ENCODE data around the gene TSBP1. TPM values are rescaled to one million over a fixed set of nuclear protein-coding genes. Genes with fewer than 3 reads are reported as not detected.
"Not testable (repeated sequence)": the region's sequence is repeated elsewhere in the genome, so short reads cannot be mapped to it uniquely, and the experiment has no call there.

TSBP1 gene
- total RNA-seq, 4 donors from 2014 or later: not detected

DNA sequence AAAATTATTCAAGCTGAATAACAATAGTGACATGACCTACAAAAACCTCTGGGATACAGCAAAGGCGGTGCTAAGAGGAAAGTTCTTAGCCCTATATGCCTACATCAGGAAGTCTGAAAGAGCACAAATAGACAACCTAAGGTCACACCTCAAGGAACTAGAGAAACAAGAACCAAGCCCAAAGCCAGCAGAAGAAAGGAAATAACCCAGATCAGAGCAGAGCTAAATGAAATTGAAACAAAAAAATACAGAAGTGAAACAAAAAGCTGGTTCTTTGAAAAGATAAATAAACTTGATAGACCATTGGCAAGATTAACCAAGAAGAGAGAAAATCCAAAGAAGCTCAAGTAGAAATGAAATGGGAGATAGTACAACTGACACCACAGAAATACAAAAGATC, 100.3 kb downstream of the TSBP1 start:
- Histone ChIP-seq H3K27ac (no peak overlapping the region), H3K4me1 (no peaks in the 10 kb centered on the region), H3K36me3 (no peaks in the 10 kb centered on the region), H3K9me3 (no peaks in the 10 kb centered on the region), H3K4me3 (no peak overlapping the region), H3K27me3 (no peaks in the 10 kb centered on the region)
- no peak for DNase-seq (ENCODE audit: low spot score in 2 of 2)
- TF ChIP-seq EP300 (IDR thresholded peaks at IDR 0.05) (no peak), POLR2A (IDR thresholded peaks at IDR 0.05) (no peak), POLR2AphosphoS5 (IDR thresholded peaks at IDR 0.05) (no peak)
- TF ChIP-seq, protein P1, sequence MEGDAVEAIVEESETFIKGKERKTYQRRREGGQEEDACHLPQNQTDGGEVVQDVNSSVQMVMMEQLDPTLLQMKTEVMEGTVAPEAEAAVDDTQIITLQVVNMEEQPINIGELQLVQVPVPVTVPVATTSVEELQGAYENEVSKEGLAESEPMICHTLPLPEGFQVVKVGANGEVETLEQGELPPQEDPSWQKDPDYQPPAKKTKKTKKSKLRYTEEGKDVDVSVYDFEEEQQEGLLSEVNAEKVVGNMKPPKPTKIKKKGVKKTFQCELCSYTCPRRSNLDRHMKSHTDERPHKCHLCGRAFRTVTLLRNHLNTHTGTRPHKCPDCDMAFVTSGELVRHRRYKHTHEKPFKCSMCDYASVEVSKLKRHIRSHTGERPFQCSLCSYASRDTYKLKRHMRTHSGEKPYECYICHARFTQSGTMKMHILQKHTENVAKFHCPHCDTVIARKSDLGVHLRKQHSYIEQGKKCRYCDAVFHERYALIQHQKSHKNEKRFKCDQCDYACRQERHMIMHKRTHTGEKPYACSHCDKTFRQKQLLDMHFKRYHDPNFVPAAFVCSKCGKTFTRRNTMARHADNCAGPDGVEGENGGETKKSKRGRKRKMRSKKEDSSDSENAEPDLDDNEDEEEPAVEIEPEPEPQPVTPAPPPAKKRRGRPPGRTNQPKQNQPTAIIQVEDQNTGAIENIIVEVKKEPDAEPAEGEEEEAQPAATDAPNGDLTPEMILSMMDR (IDR thresholded peaks at IDR 0.05): no peak
- 90% methylated on average over 1 of the region's 1 CpG for WGBS

DNA sequence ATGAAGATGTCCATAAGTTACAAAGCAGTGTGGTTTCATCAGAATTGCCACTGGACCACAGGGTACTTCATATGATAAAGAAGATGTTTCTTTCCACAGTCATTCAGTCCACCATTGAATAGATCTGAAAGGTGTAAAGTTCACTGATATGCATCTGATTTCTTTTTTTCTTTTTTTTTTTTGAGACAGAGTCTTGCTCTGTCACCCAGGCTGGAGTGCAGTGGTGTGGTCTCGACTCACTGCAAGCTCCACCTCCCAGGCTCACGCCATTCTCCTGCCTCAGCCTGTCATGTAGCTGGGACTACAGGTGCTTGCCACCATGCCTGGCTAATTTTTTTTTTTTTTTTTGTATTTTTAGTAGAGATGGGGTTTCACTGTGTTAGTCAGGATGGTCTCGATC, 103.2 kb downstream of the TSBP1 start:
- H3K36me3 ChIP-seq; H3K4me1 ChIP-seq; H3K27me3 ChIP-seq; H3K9me3 ChIP-seq; H3K27ac ChIP-seq; H3K4me3 ChIP-seq; DNase-seq (ENCODE audit: low spot score in 2 of 2): not testable (repeated sequence)
- WGBS: 97% methylated on average over 3 of the region's 3 CpGs

DNA sequence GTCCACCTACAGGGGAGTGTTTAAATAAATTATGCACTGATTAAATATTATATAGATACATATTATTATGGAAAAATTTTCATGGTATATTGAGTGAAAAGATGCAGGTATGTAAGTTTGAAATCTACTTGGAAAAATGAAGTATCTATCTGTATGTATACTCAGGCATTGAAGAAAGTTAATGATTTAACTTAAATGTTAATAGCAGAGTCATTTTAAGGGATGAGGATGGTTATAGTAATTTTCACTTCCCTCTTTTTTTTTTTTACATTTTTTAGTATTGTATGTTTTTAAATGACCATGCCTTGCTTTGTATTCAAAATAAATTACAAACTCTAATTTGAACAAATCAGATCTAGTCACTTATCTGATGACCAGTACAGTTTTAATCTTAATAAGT, 104.7 kb downstream of the TSBP1 start:
- Histone ChIP-seq H3K27me3 (no peaks in the 10 kb centered on the region), H3K4me1 (no peaks in the 10 kb centered on the region), H3K27ac (no peak overlapping the region), H3K4me3 (no peak overlapping the region), H3K9me3 (no peaks in the 10 kb centered on the region), H3K36me3 (no peaks in the 10 kb centered on the region)
- no peak for DNase-seq (ENCODE audit: low spot score in 2 of 2)
- no peak for TF ChIP-seq POLR2A (IDR thresholded peaks at IDR 0.05)
- TF ChIP-seq, protein P1 (IDR thresholded peaks at IDR 0.05): no peak
- no peak for TF ChIP-seq EP300 (IDR thresholded peaks at IDR 0.05)
- TF ChIP-seq POLR2AphosphoS5 (IDR thresholded peaks at IDR 0.05): no peak

DNA sequence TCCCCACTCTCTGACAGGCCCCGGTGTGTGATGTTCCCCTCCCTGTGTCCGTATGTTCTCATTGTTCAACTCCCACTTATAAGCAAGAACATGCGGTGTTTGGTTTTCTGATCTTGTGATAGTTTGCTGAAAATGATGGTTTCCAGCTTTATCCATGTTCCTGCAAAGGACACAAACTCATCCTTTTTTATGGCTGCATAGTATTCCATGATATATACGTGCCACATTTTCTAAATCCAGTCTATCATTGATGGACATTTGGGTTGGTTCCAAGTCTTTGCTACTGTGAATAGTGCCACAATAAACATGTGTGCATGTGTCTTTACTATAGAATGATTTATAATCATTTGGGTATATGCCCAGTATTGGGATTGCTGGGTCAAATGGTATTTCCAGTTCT, 114.4 kb downstream of the TSBP1 start:
- H3K4me3 ChIP-seq; H3K36me3 ChIP-seq; H3K27me3 ChIP-seq; DNase-seq (ENCODE audit: low spot score in 2 of 2); H3K27ac ChIP-seq; H3K9me3 ChIP-seq: not testable (repeated sequence)
- 100% methylated on average over 4 of the region's 4 CpGs for WGBS
- peaks cover 14% of the 10 kb centered on the region for H3K4me1 ChIP-seq

DNA sequence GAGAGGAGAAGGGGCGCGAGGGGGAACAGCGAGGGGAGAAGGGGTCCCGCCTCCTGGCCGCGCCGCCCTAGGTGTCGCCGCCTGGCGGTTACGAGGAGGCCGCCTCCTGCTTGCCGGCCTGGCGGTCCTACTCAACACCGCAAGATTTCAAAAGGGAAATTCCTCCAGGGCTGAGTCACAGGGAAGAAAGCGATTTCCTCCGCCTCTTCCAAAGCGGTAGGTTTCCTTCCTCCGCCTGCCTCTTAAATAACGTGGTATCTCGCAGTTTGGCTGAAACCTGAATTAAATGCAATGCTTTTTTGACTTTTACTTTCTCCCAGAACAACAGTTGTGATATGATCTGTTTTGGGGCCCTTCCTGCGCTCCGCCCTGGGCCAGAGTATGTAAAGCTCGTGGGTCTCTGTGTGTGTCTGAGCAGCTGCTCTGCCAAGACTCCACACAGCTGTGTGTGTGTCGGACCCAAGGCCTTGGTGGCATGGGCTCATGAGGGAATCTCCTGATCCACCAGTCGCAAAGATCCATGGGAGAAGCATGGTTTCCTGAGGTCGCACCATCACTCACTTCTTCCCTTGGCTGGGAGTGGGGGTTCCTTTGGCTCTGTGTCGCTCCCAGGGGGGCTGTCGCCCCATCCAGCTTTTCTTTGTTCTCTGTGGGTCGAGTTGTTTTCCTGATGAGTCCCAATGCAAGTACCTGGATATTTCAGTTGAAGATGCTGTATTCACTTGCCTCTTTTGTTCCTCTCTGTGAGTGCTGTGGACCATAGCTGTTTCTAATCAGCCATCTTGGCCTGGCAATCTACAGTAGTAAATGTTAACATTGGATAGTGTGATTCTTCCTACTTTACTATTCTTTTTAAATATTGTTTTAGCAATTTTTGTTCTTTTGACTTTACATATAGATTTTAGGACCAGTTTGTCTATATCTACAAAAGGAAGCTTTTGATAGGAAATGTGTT, 116.2 kb downstream of the TSBP1 start:
- WGBS: 9% methylated on average over 30 of the region's 30 CpGs
- H3K36me3 ChIP-seq: no peaks in the 10 kb centered on the region
- H3K4me3 ChIP-seq: peak overlapping the region; percentile 45
- TF ChIP-seq EP300 (IDR thresholded peaks at IDR 0.05): no peak
- TF ChIP-seq POLR2AphosphoS5 (IDR thresholded peaks at IDR 0.05): peak in 2 of 3 donors; percentile 27 to 84
- TF ChIP-seq, protein P1 (IDR thresholded peaks at IDR 0.05): peak; percentile 14 to 88
- no peak for TF ChIP-seq POLR2A (IDR thresholded peaks at IDR 0.05)
- peak overlapping the region; percentile 77 for H3K27ac ChIP-seq
- DNase-seq (ENCODE audit: low spot score in 2 of 2): peak; percentile 77 to 85
- no peaks in the 10 kb centered on the region for H3K9me3 ChIP-seq
- H3K27me3 ChIP-seq: no peaks in the 10 kb centered on the region
- peaks cover 14% of the 10 kb centered on the region for H3K4me1 ChIP-seq

DNA sequence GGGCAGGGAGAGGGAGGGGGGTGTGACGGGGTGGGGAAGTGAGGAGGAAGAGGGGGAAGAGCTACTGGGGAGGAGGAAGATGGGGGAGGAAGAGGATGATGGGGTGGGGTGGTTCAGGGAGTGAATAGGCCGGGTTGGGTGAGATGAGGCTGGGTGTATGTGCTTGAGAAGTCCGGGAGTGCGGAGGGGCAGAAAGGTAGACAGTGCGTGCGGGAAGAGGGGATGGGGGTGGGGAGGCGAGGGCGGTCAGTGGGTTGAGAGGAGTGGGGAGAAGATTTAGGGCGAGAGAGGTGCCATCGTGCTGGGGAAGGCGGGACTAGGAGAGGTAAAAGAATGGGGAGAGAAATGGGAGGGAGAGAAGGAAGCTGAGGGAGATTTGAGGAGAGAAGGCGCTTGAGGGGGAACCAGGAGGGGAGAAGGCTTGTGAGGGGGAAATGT, 116.9 kb downstream of the TSBP1 start:
- 17% methylated on average over 12 of the region's 12 CpGs for whole genome bisulfite sequencing
- no peak for DNase-seq (ENCODE audit: low spot score in 2 of 2)
- Histone ChIP-seq H3K9me3 (no peaks in the 10 kb centered on the region), H3K4me1 (peaks cover 14% of the 10 kb centered on the region), H3K27ac (peak overlapping the region; percentile 77), H3K36me3 (no peaks in the 10 kb centered on the region), H3K27me3 (no peaks in the 10 kb centered on the region), H3K4me3 (peak overlapping the region; percentile 45)
- no peak for TF ChIP-seq POLR2AphosphoS5 (IDR thresholded peaks at IDR 0.05)
- TF ChIP-seq, protein P1 (IDR thresholded peaks at IDR 0.05): no peak
- no peak for TF ChIP-seq EP300 (IDR thresholded peaks at IDR 0.05)
- no peak for TF ChIP-seq POLR2A (IDR thresholded peaks at IDR 0.05)

Data from suprapubic skin (tissue), 4 donors.